Loucy (cell line): Measurements from ENCODE around the gene AQP5.

Experiments used
- H2AFZ ChIP-seq: fragments of 200-600 bp; sonication (generic); 2 replicates; pipeline ENCODE4 v1.6.0; 2016; ENCODE audit warnings: antibody characterized with exemption, mild to moderate bottlenecking, low read length, moderate library complexity
- H3F3A ChIP-seq: fragments of 200-600 bp; 2 replicates; pipeline ENCODE4 v1.6.0; 2016; ENCODE audit warnings: antibody characterized with exemption, low read depth, mild to moderate bottlenecking
- H3K27me3 ChIP-seq: fragments of 200-600 bp; sonication (generic); 2 replicates; pipeline ENCODE4 v1.6.1; 2014; ENCODE audit warnings: low read length, mild to moderate bottlenecking; ENCODE audit not compliant: insufficient read depth, poor library complexity, severe bottlenecking
- H3K36me3 ChIP-seq: fragments of 200-600 bp; sonication (generic); 2 replicates; pipeline ENCODE4 v1.6.1; 2016; ENCODE audit warnings: low read length; ENCODE audit not compliant: insufficient read depth
- H3K4me1 ChIP-seq: fragments of 200-600 bp; sonication (generic); 2 replicates; pipeline ENCODE4 v1.5.1; 2014; ENCODE audit warnings: low read length, mild to moderate bottlenecking; ENCODE audit not compliant: insufficient read depth, poor library complexity, severe bottlenecking
- H3K4me2 ChIP-seq: fragments of 200-600 bp; sonication (generic); 2 replicates; pipeline ENCODE4 v1.6.0; 2014; ENCODE audit warnings: antibody characterized with exemption, low read length, low read depth, mild to moderate bottlenecking; ENCODE audit not compliant: poor library complexity, severe bottlenecking
- H3K4me3 ChIP-seq: fragments of 200-600 bp; sonication (generic); 2 replicates; pipeline ENCODE4 v1.5.1; 2014; ENCODE audit warnings: low read length, mild to moderate bottlenecking, mixed read lengths; ENCODE audit not compliant: poor library complexity, severe bottlenecking
- H3K79me2 ChIP-seq: fragments of 200-600 bp; sonication (generic); 2 replicates; pipeline ENCODE4 v1.6.1; 2014; ENCODE audit warnings: low read length; ENCODE audit not compliant: insufficient read depth
- H3K9ac ChIP-seq: fragments of 200-600 bp; sonication (generic); 2 replicates; pipeline ENCODE4 v1.6.0; 2014; ENCODE audit warnings: mild to moderate bottlenecking, low read depth, low read length, moderate library complexity; ENCODE audit not compliant: poor library complexity, severe bottlenecking
- H3K9me2 ChIP-seq: fragments of 200-600 bp; sonication (generic); replicated peaks from 2 replicates; pipeline ENCODE4 v1.6.1; 2016; ENCODE audit warnings: low read depth, low read length, mixed read lengths
- H3K9me3 ChIP-seq: fragments of 200-600 bp; sonication (generic); 2 replicates; pipeline ENCODE4 v1.6.1; 2014; ENCODE audit warnings: mild to moderate bottlenecking, antibody characterized with exemption, low read length, low read depth; ENCODE audit not compliant: insufficient read depth
- H4K20me1 ChIP-seq: fragments of 200-600 bp; sonication (generic); 2 replicates; pipeline ENCODE4 v1.6.0; 2014; ENCODE audit warnings: antibody characterized with exemption, low read length, mild to moderate bottlenecking; ENCODE audit not compliant: insufficient read depth, poor library complexity, severe bottlenecking
- EZH2phosphoT487 ChIP-seq: fragments of 200-600 bp; IDR thresholded peaks from 2 replicates; pipeline ENCODE4 v1.6.1; 2018; ENCODE audit warnings: antibody characterized with exemption, mild to moderate bottlenecking, moderate library complexity, borderline replicate concordance
- TF ChIP-seq, protein P1 (sequence below): fragments of 200-600 bp; sonication (generic); conservative IDR thresholded peaks from 2 replicates; pipeline ENCODE4 v1.5.1; 2014; ENCODE audit warnings: mild to moderate bottlenecking, antibody characterized with exemption, low read length

The AQP5 gene

DNA sequence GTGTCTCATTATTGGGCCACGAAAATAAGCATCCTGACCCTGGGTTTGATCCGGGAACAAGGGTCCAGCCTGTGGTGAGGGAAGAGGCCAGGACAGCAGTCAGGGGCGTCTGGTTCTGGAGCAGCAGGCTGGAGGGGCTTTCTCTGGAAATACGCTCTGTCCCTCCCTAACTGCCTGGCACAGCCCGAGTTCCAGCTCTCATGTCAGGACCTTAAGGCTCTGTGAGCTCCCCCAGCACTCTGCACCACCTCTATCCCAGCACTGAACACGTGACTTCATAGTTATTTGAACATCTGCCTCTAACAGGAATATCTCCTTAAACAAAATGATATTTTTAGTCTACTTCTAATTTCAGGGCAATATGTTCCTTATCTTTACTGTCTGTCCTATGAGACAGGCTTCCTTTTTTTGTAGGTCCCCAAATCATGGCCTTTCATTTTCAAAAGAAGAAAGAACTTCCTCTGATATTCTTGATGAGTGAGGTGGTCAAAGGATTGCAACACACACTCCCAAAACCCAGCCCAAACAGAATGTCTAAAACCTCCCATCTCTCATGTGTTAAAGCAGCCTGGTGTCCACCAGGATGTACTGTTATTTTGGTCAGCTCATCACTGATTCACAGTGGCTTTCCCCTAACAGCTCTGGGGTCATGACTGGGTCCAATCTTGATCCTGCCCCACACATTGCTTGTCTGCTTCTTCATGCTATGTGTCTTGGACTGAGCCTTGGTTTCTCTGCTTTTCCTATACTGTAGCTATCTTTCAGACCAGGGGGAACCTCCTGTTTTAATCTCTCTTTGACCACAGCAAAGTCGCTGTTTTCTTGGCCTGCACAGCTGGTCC, 20.8 kb downstream of the AQP5 start:
- Histone ChIP-seq H3K9me2 (no peaks in the 10 kb centered on the region), H2AFZ (no peak overlapping the region), H3K36me3 (peaks cover 20% of the 10 kb centered on the region; the same call in 1 of the 2 replicates), H3F3A (no peaks in the 10 kb centered on the region), H3K4me1 (no peaks in the 10 kb centered on the region), H3K79me2 (no peaks in the 10 kb centered on the region), H3K9ac (no peak overlapping the region), H3K4me2 (no peak overlapping the region), H3K9me3 (no peaks in the 10 kb centered on the region), H3K27me3 (no peaks in the 10 kb centered on the region), H4K20me1 (no peaks in the 10 kb centered on the region), H3K4me3 (no peak overlapping the region)
- TF ChIP-seq EZH2phosphoT487, result no peak
- TF ChIP-seq, protein P1, sequence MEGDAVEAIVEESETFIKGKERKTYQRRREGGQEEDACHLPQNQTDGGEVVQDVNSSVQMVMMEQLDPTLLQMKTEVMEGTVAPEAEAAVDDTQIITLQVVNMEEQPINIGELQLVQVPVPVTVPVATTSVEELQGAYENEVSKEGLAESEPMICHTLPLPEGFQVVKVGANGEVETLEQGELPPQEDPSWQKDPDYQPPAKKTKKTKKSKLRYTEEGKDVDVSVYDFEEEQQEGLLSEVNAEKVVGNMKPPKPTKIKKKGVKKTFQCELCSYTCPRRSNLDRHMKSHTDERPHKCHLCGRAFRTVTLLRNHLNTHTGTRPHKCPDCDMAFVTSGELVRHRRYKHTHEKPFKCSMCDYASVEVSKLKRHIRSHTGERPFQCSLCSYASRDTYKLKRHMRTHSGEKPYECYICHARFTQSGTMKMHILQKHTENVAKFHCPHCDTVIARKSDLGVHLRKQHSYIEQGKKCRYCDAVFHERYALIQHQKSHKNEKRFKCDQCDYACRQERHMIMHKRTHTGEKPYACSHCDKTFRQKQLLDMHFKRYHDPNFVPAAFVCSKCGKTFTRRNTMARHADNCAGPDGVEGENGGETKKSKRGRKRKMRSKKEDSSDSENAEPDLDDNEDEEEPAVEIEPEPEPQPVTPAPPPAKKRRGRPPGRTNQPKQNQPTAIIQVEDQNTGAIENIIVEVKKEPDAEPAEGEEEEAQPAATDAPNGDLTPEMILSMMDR, result no peak

DNA sequence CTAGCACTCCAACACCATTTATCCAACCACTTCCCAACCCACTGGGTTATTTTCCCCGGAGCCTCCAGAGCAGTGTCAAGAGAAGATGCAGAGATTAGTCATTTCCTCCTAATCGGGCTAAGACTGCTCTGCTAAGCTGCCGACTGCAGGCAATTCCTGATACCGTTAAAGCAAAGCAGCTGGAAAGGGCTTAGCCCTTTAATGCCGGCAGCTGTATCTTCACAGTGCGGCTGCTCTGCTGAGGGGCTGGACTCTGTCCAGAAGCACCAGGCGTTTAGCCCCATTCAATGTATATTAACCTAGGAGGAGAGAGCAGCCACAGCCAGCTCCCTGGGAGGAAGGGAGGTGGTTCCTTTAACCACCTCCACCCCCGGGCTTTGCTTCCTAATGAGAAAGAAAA, 22.2 kb downstream of the AQP5 start:
- TF ChIP-seq EZH2phosphoT487, result no peak
- TF ChIP-seq, protein P1, result no peak
- no peaks in the 10 kb centered on the region for H3K9me3 ChIP-seq
- H3K79me2 ChIP-seq, result no peaks in the 10 kb centered on the region
- H2AFZ ChIP-seq, result no peak overlapping the region
- no peak overlapping the region for H3K9ac ChIP-seq
- H3K4me3 ChIP-seq, result no peak overlapping the region
- H3K4me1 ChIP-seq, result no peaks in the 10 kb centered on the region
- no peaks in the 10 kb centered on the region for H3K27me3 ChIP-seq
- peaks cover 34% of the 10 kb centered on the region; the same call in 1 of the 2 replicates for H3K36me3 ChIP-seq
- H3K4me2 ChIP-seq, result no peak overlapping the region
- H4K20me1 ChIP-seq, result no peaks in the 10 kb centered on the region
- H3K9me2 ChIP-seq, result no peaks in the 10 kb centered on the region
- no peaks in the 10 kb centered on the region for H3F3A ChIP-seq

DNA sequence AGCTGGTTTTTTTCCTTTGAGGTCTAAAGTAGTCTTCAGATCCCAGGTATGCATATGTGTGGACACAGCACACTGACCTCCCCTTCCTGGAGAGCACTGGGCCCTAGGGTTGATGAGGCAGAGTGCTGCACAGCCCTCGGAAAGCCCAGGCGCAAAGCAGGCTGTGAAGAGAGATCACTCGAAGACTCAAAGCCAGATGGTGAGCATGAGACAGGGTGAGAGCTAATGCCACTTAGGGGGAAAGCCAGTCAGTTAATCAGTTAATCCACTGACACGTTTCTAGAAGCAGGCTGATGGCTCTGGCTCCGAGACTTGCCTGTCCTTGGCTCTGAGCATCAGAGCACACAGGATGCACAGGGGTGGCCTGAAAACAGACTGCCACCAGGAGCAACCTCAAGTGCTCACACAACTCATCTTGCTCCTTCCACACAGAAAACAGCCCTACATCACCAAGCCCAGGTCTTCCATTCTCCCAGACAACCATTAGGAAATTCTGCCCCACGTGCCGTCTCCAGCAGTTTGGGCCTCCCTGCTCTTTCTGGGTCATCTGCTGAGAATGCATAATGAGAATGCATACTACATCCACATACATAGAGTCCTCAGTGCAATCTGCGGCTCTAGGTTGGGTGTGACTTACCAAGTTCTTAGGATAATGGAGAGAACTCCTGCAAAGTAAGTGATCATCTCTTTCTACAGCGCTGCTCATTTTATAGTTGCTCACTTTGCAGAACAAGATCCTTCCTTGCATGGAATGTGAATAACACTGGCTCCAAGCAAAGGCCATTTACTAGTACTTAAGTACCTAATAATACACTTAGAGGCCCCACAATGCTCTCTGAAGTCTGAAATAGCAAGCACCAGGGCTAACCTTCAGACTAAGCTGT, 23.0 kb downstream of the AQP5 start:
- no peak for TF ChIP-seq EZH2phosphoT487
- TF ChIP-seq, protein P1, result no peak
- no peaks in the 10 kb centered on the region for H3K4me1 ChIP-seq
- H3K4me2 ChIP-seq, result no peak overlapping the region
- no peaks in the 10 kb centered on the region for H3K9me3 ChIP-seq
- no peaks in the 10 kb centered on the region for H3K9me2 ChIP-seq
- H3K9ac ChIP-seq, result no peak overlapping the region
- H2AFZ ChIP-seq, result no peak overlapping the region
- no peaks in the 10 kb centered on the region for H3F3A ChIP-seq
- no peaks in the 10 kb centered on the region for H4K20me1 ChIP-seq
- peaks cover 42% of the 10 kb centered on the region; the same call in 1 of the 2 replicates for H3K36me3 ChIP-seq
- H3K4me3 ChIP-seq, result no peak overlapping the region
- H3K79me2 ChIP-seq, result no peaks in the 10 kb centered on the region
- no peaks in the 10 kb centered on the region for H3K27me3 ChIP-seq
